ENCODE data around the gene MYL10. TPM values are rescaled to one million over a fixed set of nuclear protein-coding genes. Genes with fewer than 3 reads are reported as not detected.
"Not testable (repeated sequence)": the region's sequence is repeated elsewhere in the genome, so short reads cannot be mapped to it uniquely, and the experiment has no call there.

The MYL10 gene
- total RNA-seq, 1 donor from 2014 or later, result not detected

GRCh38 chr7:101662447-101662998 lies 33.4 kb upstream of the MYL10 start:
- DNase-seq (no peak), ATAC-seq (no peak)
- intact Hi-C loops (cut with micrococcal nuclease), result no loop called here

- DNase-seq, result no peak
- ATAC-seq, result no peak
- intact Hi-C loops (cut with micrococcal nuclease), result no loop called here
These were observed 30.6 kb upstream of the MYL10 start for GRCh38 chr7:101659706-101660105.

- DNase-seq, result no peak
- intact Hi-C loops (cut with micrococcal nuclease), result no loop called here
- ATAC-seq, result no peak
These were observed 28.1 kb upstream of the MYL10 start for GRCh38 chr7:101657171-101657570.

GRCh38 chr7:101651112-101651511 lies 22.0 kb upstream of the MYL10 start:
- intact Hi-C loops (cut with micrococcal nuclease), result no loop called here
- DNase-seq (no peak), ATAC-seq (no peak)

GRCh38 chr7:101650579-101651081 lies 21.5 kb upstream of the MYL10 start:
- ATAC-seq (no peak), DNase-seq (no peak)
- intact Hi-C loops (cut with micrococcal nuclease), result no loop called here

- DNase-seq; intact Hi-C loops (cut with micrococcal nuclease): not testable (repeated sequence)
These were observed 18.8 kb upstream of the MYL10 start for GRCh38 chr7:101647876-101648275.

GRCh38 chr7:101645951-101646350 lies 16.9 kb upstream of the MYL10 start:
- ATAC-seq (no peak), DNase-seq (no peak)
- intact Hi-C loops (cut with micrococcal nuclease), result no loop called here

More at GRCh38 chr7:101647876-101648275, 18.8 kb upstream of the MYL10 start:
- not testable (repeated sequence) for ATAC-seq

GRCh38 chr7:101644879-101645278 lies 15.8 kb upstream of the MYL10 start:
- ATAC-seq, result no peak
- DNase-seq, result no peak
- intact Hi-C loops (cut with micrococcal nuclease), result no loop called here

GRCh38 chr7:101639127-101639526 lies 10.0 kb upstream of the MYL10 start:
- DNase-seq; ATAC-seq; intact Hi-C loops (cut with micrococcal nuclease): not testable (repeated sequence)

- no peak for ATAC-seq
- DNase-seq, result no peak
- intact Hi-C loops (cut with micrococcal nuclease), result no loop called here
These were observed 7.9 kb upstream of the MYL10 start for GRCh38 chr7:101636822-101637623.

GRCh38 chr7:101635484-101635883 lies 6.4 kb upstream of the MYL10 start:
- ATAC-seq (no peak), DNase-seq (no peak)

GRCh38 chr7:101634196-101634717 lies 5.2 kb upstream of the MYL10 start:
- intact Hi-C loops (cut with micrococcal nuclease), result no loop called here
- ATAC-seq, result no peak
- no peak for DNase-seq

More at GRCh38 chr7:101635484-101635883, 6.4 kb upstream of the MYL10 start:
- intact Hi-C loops (cut with micrococcal nuclease), result no loop called here

GRCh38 chr7:101633511-101633910 lies 4.4 kb upstream of the MYL10 start:
- DNase-seq (no peak), ATAC-seq (peak; percentile 92)

GRCh38 chr7:101632641-101633040 lies 3.5 kb upstream of the MYL10 start:
- intact Hi-C loops (cut with micrococcal nuclease), result no loop called here
- DNase-seq (no peak), ATAC-seq (no peak)

More at GRCh38 chr7:101633511-101633910, 4.4 kb upstream of the MYL10 start:
- intact Hi-C loops (cut with micrococcal nuclease), result no loop called here

- DNase-seq, result no peak
- ATAC-seq, result no peak
- intact Hi-C loops (cut with micrococcal nuclease), result no loop called here
These were observed 2.2 kb upstream of the MYL10 start for GRCh38 chr7:101631224-101631714.

GRCh38 chr7:101630591-101630990 lies 1.5 kb upstream of the MYL10 start:
- ATAC-seq (no peak), DNase-seq (no peak)
- intact Hi-C loops (cut with micrococcal nuclease), result no loop called here

- no peak for DNase-seq
- intact Hi-C loops (cut with micrococcal nuclease), result no loop called here
These were observed 574 bp downstream of the MYL10 start for GRCh38 chr7:101628522-101628921.

GRCh38 chr7:101626758-101627157 lies 2.3 kb downstream of the MYL10 start:
- ATAC-seq (no peak), DNase-seq (no peak)
- intact Hi-C loops (cut with micrococcal nuclease), result no loop called here

More at GRCh38 chr7:101628522-101628921, 574 bp downstream of the MYL10 start:
- ATAC-seq, result no peak

GRCh38 chr7:101626069-101626671 lies 2.9 kb downstream of the MYL10 start:
- DNase-seq (no peak), ATAC-seq (no peak)
- intact Hi-C loops (cut with micrococcal nuclease), result no loop called here
